GM23248 (cell line): ENCODE results near the gene MAPKBP1. TPM values are rescaled to one million over a fixed set of nuclear protein-coding genes. Genes with fewer than 3 reads are reported as not detected.
A peak's percentile ranks its signal among the peaks of the same experiment; 100 is the strongest.

ENCODE experiments used
- DNase-seq: peaks from one replicate; pipeline ENCODE4 v3.0.0-alpha.2; 2015
- H2AFZ ChIP-seq: fragments of 200-600 bp; sonication (generic); 2 replicates; pipeline ENCODE4 v1.6.1; 2016; ENCODE audit warnings: antibody characterized with exemption
- H3F3A ChIP-seq: fragments of 200-600 bp; sonication (generic); 2 replicates; pipeline ENCODE4 v1.6.1; 2016; ENCODE audit warnings: mild to moderate bottlenecking, antibody characterized with exemption, mixed run types; ENCODE audit not compliant: insufficient read depth
- H3K27ac ChIP-seq: fragments of 200-600 bp; sonication (generic); 2 replicates; pipeline ENCODE4 v1.5.1; 2016; ENCODE audit warnings: mild to moderate bottlenecking
- H3K27me3 ChIP-seq: fragments of 200-600 bp; sonication (generic); replicated peaks from 2 replicates; pipeline ENCODE4 v1.6.1; 2016; ENCODE audit warnings: mild to moderate bottlenecking; ENCODE audit not compliant: insufficient read depth
- H3K36me3 ChIP-seq: fragments of 200-600 bp; sonication (generic); 2 replicates; pipeline ENCODE4 v1.6.1; 2016; ENCODE audit warnings: low read depth, mild to moderate bottlenecking
- H3K4me1 ChIP-seq: fragments of 200-600 bp; sonication (generic); 2 replicates; pipeline ENCODE4 v1.6.1; 2016; ENCODE audit warnings: mild to moderate bottlenecking; ENCODE audit not compliant: insufficient read depth
- H3K4me2 ChIP-seq: fragments of 200-600 bp; sonication (generic); one replicate; pipeline ENCODE4 v1.6.1; 2016; ENCODE audit warnings: mild to moderate bottlenecking; ENCODE audit not compliant: unreplicated experiment
- H3K4me3 ChIP-seq: fragments of 200-600 bp; sonication (generic); 2 replicates; pipeline ENCODE4 v1.5.1; 2016; ENCODE audit warnings: mild to moderate bottlenecking
- H3K79me2 ChIP-seq: fragments of 200-600 bp; sonication (generic); 2 replicates; pipeline ENCODE4 v1.6.1; 2016; ENCODE audit warnings: mild to moderate bottlenecking; ENCODE audit not compliant: insufficient read depth
- H3K9ac ChIP-seq: fragments of 200-600 bp; sonication (generic); 2 replicates; pipeline ENCODE4 v1.6.1; 2016; ENCODE audit warnings: mild to moderate bottlenecking
- H3K9me2 ChIP-seq: fragments of 200-600 bp; sonication (generic); 2 replicates; pipeline ENCODE4 v1.6.1; 2016; ENCODE audit warnings: mixed run types, mild to moderate bottlenecking, moderate library complexity; ENCODE audit not compliant: insufficient read depth
- H3K9me3 ChIP-seq: fragments of 200-600 bp; sonication (generic); one replicate; pipeline ENCODE4 v1.6.1; 2017; ENCODE audit warnings: low read depth
- H4K20me1 ChIP-seq: fragments of 200-600 bp; sonication (generic); 2 replicates; pipeline ENCODE4 v1.6.0; 2016; ENCODE audit not compliant: insufficient read depth
- EZH2 ChIP-seq: fragments of 200-600 bp; sonication (generic); IDR thresholded peaks from 2 replicates; pipeline ENCODE4 v1.6.1; 2018; ENCODE audit warnings: antibody characterized with exemption, mild to moderate bottlenecking; ENCODE audit not compliant: insufficient read depth, poor library complexity, severe bottlenecking
- EZH2phosphoT487 ChIP-seq: fragments of 200-600 bp; sonication (generic); IDR thresholded peaks from 2 replicates; pipeline ENCODE4 v1.6.1; 2018; ENCODE audit warnings: antibody characterized with exemption, moderate library complexity, mild to moderate bottlenecking, low read depth; ENCODE audit not compliant: insufficient read depth
- WGBS, 2 experiments: methylation state at CpG; one replicate each; pipeline ENCODE4 v1.1.6; 2015 to 2017; ENCODE audit warnings: low lambda C conversion rate in 2 of 2, low coverage in 1 of 2; ENCODE audit errors: missing lambda C conversion rate in 2 of 2; 5-methylcytosine and 5-hydroxymethylcytosine counted together
- in situ Hi-C: fragments of 300-500 bp; cut with MboI; formaldehyde crosslinking; loops from 2 replicates; pipeline ENCODE4 v1.15.0; 2020
- polyA plus RNA-seq: library from polyadenylated mRNA; unstranded; fragments of >200 nt; fragmentation: Nextera tagmentation; extraction: Ambion mirVana; gene quantifications from 2 replicates; pipeline ENCODE4 v1.2.1, GENCODE V29; 2016
- total RNA-seq: library from RNA; depleted of rRNA; stranded (reverse); fragments of >200 nt; shearing (Covaris generic); gene quantifications from 2 replicates; pipeline ENCODE4 v1.2.3, GENCODE V29; 2014

The MAPKBP1 gene
- total and polyA plus RNA-seq, 2 experiments from 2014 or later, result 5.2 to 8.5 TPM

GRCh38 chr15:41825572-41826535 is 51.6 kb downstream of the MAPKBP1 start:
- H4K20me1 ChIP-seq, result no peaks in the 10 kb centered on the region
- H3K9me2 ChIP-seq, result no peaks in the 10 kb centered on the region
- H3K27me3 ChIP-seq, result no peaks in the 10 kb centered on the region
- H3K4me2 ChIP-seq, result no peak overlapping the region
- TF ChIP-seq EZH2 (no peak), EZH2phosphoT487 (no peak)
- H3K9me3 ChIP-seq, result no peaks in the 10 kb centered on the region
- DNase-seq, result no peak
- no peaks in the 10 kb centered on the region for H3K36me3 ChIP-seq
- 70 to 75% methylated on average over 13 of the region's 13 CpGs for WGBS, 2 experiments
- H2AFZ ChIP-seq, result no peak overlapping the region
- no peak overlapping the region for H3K9ac ChIP-seq
- no peak overlapping the region for H3K4me3 ChIP-seq
- no peak overlapping the region for H3K27ac ChIP-seq
- H3K79me2 ChIP-seq, result no peaks in the 10 kb centered on the region
- in situ Hi-C loops, result no loop called here
- no peaks in the 10 kb centered on the region; the same call in 1 of the 2 replicates for H3K4me1 ChIP-seq
- no peaks in the 10 kb centered on the region for H3F3A ChIP-seq

GRCh38 chr15:41827290-41827879 is 53.1 kb downstream of the MAPKBP1 start:
- no peaks in the 10 kb centered on the region for H3K27me3 ChIP-seq
- peak overlapping the region; percentile 71 for H3K9ac ChIP-seq
- no peak overlapping the region for H3K27ac ChIP-seq
- no peaks in the 10 kb centered on the region for H3F3A ChIP-seq
- peak overlapping the region; percentile 88 for H3K4me2 ChIP-seq
- H4K20me1 ChIP-seq, result no peaks in the 10 kb centered on the region
- peak overlapping the region; percentile 77 for H3K4me3 ChIP-seq
- DNase-seq, result no peak
- no peaks in the 10 kb centered on the region for H3K9me3 ChIP-seq
- no peaks in the 10 kb centered on the region for H3K36me3 ChIP-seq
- peak overlapping the region; percentile 75 for H2AFZ ChIP-seq
- in situ Hi-C loops, result no loop called here
- 6 to 7% methylated on average over 36 to 37 of the region's 37 CpGs for WGBS, 2 experiments
- TF ChIP-seq EZH2 (no peak), EZH2phosphoT487 (no peak)
- no peaks in the 10 kb centered on the region for H3K79me2 ChIP-seq
- no peaks in the 10 kb centered on the region for H3K9me2 ChIP-seq
- no peaks in the 10 kb centered on the region; the same call in 1 of the 2 replicates for H3K4me1 ChIP-seq

- no peaks in the 10 kb centered on the region for H3K36me3 ChIP-seq
- H3K27me3 ChIP-seq, result no peaks in the 10 kb centered on the region
- in situ Hi-C loops, result no loop called here
- peak within 1 kb of the TSS; percentile 75 for H2AFZ ChIP-seq
- peak within 1 kb of the TSS; percentile 30; the same call in 1 of the 2 replicates for H3K27ac ChIP-seq
- 1% methylated on average over 42 to 66 of the region's 66 CpGs for WGBS, 2 experiments
- H3K4me1 ChIP-seq, result no peaks in the 10 kb centered on the region; the same call in 1 of the 2 replicates
- H4K20me1 ChIP-seq, result no peaks in the 10 kb centered on the region
- no peaks in the 10 kb centered on the region for H3K79me2 ChIP-seq
- H3K4me3 ChIP-seq, result peak within 1 kb of the TSS; percentile 77
- H3K4me2 ChIP-seq, result peak within 1 kb of the TSS; percentile 89
- peak; percentile 95 for DNase-seq
- H3F3A ChIP-seq, result no peaks in the 10 kb centered on the region
- H3K9me2 ChIP-seq, result no peaks in the 10 kb centered on the region
- peak within 1 kb of the TSS; percentile 79 for H3K9ac ChIP-seq
- TF ChIP-seq EZH2phosphoT487, result no peak
- H3K9me3 ChIP-seq, result no peaks in the 10 kb centered on the region
Observed at GRCh38 chr15:41827880-41828806, 53.9 kb downstream of the MAPKBP1 start, which contains the start of gene JMJD7. TSS of gene JMJD7 (plus strand) at chr15:41828092. CDS start at chr15:41828125, 33 bp downstream.

- no peaks in the 10 kb centered on the region for H3K36me3 ChIP-seq
- H4K20me1 ChIP-seq, result no peaks in the 10 kb centered on the region
- peak overlapping the region; percentile 73 for H2AFZ ChIP-seq
- WGBS, 2 experiments, result 10 to 14% methylated on average over 6 of the region's 6 CpGs
- no peaks in the 10 kb centered on the region for H3K79me2 ChIP-seq
- no peak for TF ChIP-seq EZH2
- no peak for TF ChIP-seq EZH2phosphoT487
- peak overlapping the region; percentile 89 for H3K4me2 ChIP-seq
- no peaks in the 10 kb centered on the region for H3F3A ChIP-seq
- H3K9ac ChIP-seq, result peak overlapping the region; percentile 79
- no peaks in the 10 kb centered on the region for H3K27me3 ChIP-seq
- H3K4me3 ChIP-seq, result peak overlapping the region; percentile 77
- in situ Hi-C loops, result no loop called here
- 0 out of 2 replicates have a peak overlapping the region, but pooled peaks have one; percentile 30 for H3K27ac ChIP-seq
- H3K9me3 ChIP-seq, result no peaks in the 10 kb centered on the region
- no peaks in the 10 kb centered on the region; the same call in 1 of the 2 replicates for H3K4me1 ChIP-seq
- DNase-seq, result no peak
- H3K9me2 ChIP-seq, result no peaks in the 10 kb centered on the region
Observed at GRCh38 chr15:41828807-41829141, 54.5 kb downstream of the MAPKBP1 start.
